ENCODE results near the gene CCDC88C.

- TF ChIP-seq CTCF (conservative IDR thresholded peaks at IDR 0.05; ENCODE audit: low read length) = no peak
- TF ChIP-seq EZH2phosphoT487 (IDR thresholded peaks at IDR 0.05; ENCODE audit: borderline replicate concordance, low read depth, low read length) = no peak
Observed at GRCh38 chr14:91335191-91336092, 82.2 kb downstream of the CCDC88C start.

Measured in OCI-LY7 (cell line).